GM21576 (cell line): ENCODE results near the gene GABRD.

Experiments
- ATAC-seq: cut with Tn5 transposase; IDR thresholded peaks from one replicate; pipeline ENCODE4 v1.9.1; 2021; ENCODE audit warnings: mild to moderate bottlenecking, moderate library complexity; ENCODE audit not compliant: unreplicated experiment

The GABRD gene

DNA sequence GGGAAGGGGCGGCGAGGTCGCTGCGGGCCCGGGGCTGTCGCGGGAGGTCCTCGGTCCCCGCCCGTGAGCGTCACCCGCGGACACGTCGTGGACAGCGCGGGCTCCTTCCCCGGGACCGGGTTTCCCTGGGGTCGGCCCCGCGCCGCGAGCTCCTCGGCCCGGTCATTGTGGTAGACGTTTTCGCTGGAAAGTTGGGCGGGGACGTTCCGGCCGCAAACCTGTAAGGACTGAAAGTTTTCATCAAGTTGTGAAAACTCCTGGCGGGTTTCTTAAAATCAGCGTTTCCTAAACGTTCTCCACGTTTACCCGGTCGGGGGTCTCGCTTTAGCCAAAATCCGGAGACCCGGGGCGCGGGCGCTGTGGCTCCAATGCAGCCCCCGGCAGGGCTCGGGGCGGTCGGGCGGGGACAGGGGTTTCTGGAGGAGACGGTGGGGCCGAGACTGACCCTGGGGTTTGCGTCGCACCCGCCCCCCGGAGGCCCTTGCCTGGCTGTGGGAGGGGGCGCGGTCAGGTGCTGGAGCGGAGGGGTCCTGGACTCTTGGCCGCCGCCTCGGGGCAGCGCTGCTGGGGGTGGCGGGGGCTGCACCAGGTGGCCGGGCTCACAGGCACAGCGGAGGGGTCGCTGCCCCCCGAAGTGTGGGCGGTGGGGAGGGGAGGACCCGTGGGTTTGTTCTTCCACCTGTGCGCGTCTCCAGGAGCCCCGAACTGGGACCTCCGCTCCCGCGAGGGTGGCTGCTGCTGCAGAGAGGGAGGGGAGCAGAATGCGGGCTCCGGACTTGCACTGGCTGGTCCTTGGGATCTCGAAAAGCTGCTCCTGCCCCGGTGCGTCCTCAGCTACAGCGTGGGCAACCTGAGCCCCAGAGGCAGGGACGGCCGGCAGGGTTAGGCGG, 31.9 kb downstream of the GABRD start:
- no peak for ATAC-seq

DNA sequence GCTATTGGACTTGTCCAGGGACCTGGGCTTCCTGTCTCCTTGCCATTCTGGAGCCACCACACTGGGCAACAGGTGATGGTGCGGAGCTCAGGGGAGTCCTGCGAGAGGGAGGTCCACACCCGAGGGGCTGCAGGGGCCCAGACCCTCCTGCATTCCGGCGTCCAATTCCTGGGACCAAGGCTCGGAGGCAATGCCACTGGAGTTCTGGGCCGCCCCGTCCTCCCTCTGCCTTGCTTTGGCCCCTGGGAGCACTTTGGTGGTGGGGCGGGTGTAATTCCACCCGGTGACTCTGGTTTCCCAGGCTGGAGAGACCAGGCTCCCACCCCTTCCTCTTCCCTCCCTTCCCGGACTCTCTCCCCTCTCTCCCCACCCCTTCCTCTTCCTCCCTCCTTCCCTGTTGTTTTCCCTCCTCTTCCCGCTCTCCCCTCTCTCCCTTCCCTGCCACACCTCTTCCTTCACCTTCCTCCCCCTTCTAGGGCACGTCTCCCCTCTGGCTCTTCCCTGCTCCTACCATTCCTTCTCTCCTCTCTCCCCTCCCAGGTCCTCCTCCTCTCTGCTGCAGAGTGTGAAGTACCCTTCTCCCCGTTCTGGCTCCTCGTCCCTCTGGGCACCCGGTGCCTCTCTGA, 33.0 kb downstream of the GABRD start:
- no peak for ATAC-seq

DNA sequence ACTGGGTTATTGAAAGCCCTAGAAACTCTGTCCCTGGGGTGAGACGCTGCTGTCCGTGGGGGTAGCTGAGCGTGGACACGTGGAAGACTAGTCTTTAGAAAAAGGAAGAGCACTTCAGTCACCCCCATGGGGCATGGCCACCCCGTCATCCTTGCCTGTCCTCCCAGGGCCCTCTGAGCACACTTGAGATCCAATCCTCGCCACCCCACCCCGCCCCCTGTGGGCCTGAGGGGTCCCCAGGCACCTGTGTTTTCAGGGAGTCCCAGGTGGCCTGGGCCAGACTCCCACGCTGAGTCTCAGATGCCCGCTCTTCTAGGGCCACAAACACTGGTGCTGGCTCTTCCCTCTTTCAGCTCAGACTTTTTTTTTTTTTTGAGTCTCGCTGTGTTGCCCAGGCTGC, 33.6 kb downstream of the GABRD start:
- ATAC-seq, result no peak

DNA sequence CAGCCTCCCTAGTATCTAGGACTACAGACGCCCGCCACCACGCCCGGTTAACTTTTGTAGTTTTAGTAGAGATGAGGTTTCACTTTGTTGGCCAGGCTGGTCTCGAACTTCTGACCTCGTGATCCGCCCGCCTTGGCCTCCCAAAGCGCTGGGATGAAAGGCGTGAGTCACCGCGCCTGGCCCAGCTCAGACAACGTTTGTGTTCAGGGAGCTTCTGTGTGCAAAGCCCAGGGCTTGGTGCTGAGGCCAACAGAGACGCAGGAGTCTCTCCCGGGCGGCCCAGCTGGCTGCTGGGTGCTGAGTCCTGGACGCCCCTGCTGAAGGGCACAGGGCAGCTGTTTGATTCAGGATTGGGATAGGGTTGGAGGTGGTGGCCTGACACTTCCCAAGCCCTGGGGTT, 34.1 kb downstream of the GABRD start:
- no peak for ATAC-seq

DNA sequence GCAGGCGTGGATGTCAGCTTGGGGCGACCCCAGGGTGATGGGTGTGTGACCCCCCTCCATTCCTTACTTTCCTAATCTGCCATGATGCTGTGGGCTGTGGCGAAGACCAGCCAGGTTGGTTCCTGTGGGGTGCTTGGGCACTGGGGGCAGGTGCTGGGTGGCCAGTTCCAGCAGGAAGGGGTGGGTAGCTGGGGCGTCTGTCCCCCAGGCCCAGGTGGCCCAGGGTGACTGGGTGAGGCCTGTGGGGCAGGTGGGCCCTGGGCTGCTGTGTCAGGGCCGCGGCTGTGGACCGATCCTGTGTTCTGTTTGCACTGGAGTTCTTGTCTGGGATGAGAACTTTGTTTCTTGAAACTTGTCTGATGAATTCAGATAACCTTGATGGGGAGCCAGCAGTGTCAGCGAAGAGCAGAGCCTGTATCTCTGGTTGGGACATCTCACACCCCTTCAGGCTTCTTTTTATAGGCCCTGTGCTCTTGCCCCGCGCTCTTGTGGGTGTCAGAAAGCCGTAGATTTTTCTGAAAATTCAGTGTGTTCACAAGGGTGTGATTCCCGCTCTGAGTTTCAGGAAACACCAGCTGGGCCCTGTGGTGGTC, 34.7 kb downstream of the GABRD start:
- no peak for ATAC-seq

DNA sequence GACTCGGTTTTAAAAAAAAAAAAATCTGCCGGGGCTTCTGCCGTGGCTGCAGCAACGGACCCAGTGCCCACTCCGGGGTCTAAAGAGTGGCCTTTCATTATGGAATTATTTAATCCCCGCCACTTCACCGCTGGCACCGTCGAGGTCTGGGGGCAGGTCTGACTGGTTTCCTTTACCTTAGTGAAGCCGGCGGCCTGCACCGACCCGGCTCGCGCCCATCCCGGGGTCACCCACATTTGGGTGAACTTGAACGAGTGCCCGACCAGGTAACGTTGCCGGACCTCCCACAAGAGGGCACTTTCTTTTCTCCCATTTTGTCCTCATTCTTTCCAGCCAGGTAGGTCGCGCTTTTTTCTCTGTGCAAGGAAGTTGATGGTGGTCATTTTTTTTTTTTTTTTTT, 35.4 kb downstream of the GABRD start:
- no peak for ATAC-seq

DNA sequence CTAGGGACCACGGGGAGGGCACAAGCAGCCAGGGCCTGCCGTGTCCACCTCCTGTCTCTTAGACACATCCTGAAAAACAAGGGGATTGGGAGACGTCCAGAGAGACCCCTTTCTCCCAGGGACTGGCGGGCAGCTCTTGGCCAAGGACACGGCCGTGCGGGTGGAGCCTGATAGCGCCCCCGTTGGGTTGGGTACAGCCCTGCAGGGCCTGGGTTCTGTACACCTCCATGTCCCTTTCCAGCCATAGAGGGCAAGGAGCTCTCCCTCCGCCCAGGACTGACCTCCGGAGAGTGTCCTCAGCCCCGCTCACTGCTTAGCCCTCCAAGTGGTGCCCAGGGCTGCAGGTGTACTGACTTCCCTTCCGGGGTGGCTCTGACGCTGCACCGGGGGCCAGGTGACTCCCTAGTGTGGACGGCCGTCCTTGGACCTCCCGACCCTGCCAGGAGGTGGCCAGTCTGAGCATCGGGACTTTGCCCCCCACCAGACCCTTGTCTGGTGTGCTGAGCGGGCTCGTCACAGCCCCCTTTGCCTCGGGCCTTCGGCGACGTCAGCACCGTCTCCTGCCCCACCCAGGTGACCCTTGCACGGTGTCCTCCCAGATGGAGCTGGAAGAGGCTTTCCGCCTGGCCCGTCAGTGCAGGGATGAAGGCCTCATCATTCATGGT, 36.9 kb downstream of the GABRD start:
- ATAC-seq, result no peak

DNA sequence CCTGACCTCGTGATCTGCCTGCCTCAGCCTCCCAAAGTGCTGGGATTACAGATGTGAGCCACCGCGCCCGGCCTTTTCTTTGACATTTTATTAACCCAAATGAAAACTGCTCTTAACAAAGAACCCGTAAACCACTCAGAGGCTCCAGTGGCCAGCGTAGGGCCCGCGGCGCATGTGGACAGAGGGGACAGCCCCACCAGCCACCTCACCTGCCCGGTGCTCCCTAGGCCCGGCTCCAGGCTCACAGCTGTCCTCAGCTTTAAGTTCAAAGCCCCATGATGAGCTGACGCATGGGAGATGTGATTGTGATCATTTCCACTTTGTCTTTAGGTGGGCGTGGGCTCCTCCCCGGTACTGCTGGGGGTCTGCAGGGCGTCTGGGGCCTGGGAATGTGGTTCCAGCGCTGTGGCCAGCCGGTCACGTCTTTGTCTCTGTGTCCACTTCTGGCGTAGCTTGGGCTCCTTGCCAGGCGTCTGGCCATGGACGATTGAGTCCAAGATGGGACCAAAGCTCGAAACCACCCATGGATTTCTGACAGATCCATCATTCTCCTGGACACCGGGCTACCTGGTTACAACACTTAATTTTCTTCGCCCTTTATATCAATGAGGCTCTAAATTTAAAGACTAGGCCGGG, 37.9 kb downstream of the GABRD start:
- no peak for ATAC-seq

DNA sequence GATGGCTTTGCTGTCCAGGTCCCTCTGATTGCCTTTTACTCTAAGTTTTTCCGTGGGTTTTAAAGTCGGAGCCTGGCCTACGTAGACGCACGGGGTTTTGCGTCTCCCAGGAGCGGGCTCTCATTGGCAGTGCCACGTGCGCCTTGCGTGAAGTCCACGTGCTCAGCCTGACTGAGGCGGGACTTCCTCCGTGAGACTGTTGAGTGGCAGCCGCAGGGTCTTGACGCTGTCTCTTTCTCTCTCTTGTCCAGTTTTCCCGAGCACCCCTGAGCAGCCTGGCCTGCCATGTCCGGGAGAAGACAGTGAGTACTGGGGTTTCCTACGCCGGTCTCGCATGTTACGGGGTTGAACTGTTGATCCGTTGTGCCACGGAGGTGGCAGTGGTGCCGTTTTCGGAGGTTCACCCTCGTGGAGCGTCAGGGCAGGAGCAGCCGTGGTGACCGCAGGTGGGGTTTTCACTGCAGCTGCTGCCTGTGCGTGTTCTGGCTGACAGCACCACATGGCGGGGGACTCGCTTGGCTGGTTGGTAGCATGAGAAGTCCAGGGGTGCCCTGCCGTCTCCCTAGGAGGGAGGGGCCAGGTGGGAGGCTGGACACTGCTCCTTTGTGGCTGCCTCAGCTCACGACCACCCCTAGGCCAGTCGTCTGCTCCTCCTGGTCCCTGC, 40.3 kb downstream of the GABRD start:
- no peak for ATAC-seq

DNA sequence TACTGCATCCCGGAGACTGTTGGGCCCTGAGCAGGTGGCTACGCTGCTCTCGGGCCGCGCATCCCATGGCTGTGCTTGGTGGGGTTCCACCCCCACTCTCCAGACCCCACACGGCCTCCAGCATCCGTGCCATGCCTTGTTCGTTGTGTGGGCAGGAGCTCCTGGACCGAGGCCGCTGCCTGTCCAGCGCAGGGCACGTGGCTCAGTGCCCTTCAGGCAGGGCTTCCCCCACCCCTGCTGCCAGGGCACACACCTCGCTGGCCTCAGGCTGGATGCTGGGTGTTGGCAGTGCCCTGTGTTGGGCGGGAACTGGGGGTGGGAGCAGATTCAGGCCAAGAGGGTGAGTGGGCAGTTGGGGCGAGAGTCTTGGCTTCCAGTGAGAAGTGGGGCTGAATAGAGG, 40.9 kb downstream of the GABRD start:
- ATAC-seq, result no peak

DNA sequence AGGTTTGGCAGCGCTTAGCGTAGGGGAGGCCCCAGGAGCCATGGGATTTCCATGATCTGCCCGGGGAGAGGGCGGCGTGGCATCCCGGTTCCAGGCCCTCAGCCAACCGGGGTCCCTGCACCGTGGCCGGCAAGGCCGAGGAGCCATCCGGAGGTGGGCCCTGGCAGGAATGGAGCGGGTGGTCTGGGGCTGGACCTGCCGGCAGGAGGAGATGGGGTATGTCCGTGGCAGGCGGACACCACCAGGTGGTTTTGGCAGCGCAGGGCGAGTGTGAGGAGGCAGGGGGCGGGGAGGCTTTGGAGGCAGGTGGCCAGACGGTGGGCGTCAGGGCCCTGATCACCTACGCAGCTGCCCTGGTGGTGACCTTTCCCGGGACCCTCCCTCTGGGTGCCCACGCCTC, 41.4 kb downstream of the GABRD start:
- ATAC-seq, result no peak

DNA sequence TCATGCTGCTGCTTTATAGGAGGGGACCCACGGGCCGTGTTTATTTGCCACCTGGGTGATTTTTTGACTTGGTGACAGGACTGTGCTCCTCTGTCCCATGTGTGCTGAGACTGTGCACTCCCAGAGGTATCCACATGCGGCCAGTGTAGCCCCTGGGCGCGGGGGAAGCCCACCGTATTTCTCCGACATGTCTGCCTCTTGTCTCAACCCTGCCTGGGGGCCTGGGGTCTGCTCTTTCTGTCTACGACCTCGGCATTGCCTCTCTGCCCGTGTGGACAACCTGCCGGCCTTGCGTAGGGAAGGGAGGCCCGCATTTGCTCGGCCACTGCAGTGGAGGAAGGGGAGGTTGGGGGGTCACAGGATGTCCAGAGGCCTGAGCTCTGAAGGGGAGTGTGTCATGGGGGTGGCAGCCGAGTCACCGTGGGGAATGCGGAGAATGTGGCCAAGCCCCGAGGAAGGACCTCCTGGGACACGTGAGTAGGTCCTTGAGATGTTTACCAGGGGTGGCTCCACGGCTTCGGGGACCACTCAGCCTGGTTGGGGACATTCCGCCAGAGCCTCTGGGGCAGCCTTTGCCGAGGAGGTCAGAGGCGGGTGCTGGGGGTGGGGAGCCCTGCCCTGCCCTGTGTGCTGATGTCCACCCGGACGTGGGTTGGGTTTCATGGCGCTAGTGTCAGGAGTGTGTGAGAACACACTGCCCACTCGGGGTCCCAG, 42.1 kb downstream of the GABRD start:
- no peak for ATAC-seq

DNA sequence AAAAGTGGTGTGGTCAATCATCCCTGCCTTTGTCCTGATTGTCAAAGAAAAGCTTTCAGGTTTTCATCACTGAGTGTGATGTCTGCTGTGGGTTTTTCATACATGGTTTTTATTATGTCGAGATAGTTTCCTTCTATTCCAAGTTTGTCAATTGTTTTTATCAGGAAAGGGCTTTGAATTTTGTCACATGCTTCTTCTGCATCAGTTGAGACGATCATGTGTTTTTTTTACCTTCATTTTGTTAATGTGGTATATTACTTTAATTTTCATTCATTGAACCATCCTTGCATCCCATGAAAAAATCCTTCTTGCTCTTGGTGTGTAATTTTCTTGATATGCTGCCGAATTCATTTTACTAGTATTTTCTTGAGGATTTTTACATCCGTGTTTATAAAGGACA, 46.6 kb downstream of the GABRD start:
- ATAC-seq, result no peak

DNA sequence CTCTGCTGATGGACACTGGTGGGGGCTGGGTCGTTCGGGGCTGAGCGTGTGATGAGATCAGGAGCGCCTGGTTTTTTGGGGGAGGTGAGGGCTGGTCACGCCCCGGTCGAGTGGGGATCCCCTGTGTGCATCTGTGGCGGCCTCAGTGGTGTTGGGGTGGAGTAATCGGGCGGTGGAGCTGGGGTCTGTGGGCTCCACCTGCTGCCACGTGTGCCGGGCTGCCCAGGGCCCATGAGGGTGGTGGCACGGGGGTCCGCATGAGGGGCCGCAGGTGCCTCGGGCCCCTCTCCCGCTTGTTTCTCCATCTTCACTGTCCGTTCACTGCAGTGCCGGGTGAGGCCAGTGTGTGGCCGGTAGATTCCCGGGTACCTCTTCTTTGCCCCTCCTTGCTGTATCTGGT, 48.2 kb downstream of the GABRD start:
- ATAC-seq, result no peak

DNA sequence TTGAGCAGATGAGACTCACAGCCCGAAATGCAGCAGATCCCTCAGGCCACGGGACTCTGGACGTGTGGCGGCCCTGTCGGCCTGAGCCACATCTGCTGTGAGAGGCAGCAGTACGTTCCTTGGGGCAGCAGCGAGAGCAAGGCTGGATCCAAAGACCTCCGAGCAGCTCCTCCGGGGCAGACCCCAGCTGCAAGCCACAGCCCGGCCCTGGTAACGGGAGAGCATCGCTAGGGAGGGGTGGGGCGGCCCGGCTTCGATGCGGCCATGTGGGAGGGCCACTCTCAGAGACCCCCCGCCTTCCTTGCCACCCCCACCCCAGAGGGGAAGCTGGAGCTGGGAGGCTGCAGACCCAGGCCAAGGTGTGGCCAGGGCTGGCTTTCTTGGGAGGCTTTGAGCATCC, 48.8 kb downstream of the GABRD start:
- no peak for ATAC-seq

DNA sequence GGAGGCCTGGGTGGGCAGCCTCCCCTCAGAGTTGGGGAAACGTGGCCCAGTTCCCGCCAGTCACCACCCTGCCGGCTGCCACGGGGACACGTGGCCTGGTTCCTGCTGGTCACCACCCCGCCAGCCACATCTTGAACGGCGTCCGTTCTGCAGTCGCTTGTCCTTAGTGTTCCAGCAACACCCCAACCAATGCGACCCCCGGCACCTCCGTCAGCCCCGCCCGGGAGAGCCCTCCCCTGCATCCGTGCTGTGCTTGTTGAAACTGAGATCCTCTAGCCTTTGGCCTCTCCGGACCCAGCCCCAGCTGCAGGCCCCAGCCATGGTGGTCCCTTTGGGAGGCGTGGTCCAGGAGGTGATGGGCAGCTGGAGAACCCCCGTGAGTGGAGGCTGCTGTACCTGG, 49.8 kb downstream of the GABRD start:
- no peak for ATAC-seq

DNA sequence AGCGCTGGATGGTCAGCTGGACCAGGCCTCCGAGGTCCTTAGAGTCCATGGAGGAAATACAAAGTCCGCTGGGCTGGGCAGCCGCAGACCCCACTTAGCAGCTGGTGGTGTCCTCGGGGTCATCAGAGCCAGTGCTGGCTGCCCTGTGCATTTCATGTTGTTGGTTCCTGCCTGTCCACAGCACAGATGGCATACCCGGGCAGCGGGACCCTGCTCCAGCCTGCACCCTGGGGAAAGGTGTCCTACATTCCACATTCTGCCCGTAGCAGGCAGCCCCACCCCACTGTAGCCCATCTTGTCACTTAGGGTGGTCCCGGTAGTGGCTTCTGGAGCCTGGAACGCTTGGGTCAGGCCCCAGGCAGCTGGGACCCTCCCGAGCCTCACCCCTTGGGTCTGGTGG, 50.9 kb downstream of the GABRD start:
- ATAC-seq, result no peak

DNA sequence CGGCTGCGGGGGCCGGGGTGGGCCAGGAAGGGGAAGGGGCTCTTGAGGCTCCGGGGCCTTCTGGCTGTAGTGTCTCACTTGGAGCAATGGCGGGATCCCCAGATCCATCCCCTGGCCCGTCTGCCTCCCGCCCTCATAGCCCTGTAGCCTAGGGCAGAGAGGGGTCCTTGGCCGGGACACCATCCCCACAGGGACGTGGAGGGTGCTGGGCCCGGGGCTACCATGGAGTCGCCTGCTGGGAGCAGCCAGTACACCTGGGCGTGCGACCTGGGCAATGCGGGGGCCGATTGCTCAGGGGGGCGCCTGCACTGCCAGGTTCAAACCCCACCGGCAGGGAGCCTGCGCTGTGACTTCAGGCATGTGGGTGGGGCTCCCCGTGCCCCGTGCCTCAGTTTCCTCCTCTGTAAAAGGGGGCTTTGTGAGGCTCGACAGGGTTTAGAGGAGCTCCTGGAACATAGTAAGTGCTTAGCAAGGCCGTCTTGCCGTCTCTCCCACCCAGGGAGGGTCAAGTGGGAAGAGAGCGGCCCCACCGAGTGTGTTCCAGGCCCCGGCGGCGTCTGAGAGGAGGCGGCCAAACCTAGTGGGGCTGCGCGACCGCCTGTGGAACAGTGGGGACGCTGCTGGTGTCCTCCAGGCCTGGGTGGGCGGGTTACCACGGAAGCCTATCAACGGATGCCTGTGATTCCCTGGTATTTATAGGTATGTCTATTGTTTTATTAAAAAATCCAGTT, 51.8 kb downstream of the GABRD start:
- ATAC-seq, result no peak

DNA sequence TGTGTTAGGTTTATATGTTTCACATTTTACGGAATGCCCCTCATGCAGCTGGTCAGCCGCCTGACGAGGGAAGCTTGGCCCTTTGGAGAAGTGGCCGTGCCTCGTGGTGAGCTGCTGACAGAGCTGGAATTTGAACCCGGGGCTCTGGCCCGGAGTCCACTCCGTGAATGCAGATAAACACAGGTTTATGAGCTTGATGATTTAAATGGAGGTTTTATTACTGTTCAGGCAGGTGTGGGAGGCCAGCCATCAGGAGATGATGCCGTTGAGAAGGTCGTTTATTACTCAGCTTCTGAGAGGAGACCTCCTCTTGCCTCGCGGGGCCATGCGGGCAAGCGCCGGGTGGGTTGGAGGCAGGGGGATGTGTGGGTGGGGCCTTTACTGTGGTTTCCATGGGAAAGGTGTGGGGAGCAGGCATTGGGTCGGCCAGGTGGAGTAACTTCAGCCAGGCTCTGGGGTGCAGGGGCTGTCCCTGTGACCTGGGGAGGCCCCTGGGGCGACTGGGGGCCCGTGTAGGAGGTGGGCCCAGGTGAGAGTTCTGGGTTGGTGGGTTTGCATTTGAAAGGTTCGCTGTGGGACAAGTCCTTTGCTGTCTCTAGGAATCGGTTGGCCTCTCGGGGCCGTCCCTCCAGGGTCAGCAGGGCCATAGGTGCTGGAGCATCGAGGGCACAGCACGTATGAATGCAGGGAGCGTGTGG, 53.1 kb downstream of the GABRD start:
- ATAC-seq, result no peak
